ENCODE results near the gene PPM1F.

The PPM1F gene

DNA sequence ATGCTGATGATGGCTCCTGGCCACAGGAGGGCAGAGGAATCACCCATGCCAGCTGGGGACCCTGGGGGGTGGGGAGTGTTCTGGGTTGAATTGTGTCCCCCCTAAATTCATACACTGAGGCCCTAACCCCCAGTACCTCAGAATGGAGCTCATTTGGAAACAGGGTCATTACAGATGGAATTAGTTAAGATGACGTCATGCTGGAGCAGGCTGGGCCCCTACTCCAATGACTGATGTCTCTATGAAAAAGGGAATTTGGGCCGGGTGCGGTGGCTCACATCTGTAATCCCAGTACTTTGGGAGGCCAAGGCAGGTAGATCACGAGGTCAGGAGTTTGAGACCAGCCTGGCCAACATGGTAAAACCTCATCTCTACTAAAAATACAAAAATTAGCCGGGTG lies 12.7 kb downstream of the PPM1F start:
- DNase-seq, result peak; percentile 51

DNA sequence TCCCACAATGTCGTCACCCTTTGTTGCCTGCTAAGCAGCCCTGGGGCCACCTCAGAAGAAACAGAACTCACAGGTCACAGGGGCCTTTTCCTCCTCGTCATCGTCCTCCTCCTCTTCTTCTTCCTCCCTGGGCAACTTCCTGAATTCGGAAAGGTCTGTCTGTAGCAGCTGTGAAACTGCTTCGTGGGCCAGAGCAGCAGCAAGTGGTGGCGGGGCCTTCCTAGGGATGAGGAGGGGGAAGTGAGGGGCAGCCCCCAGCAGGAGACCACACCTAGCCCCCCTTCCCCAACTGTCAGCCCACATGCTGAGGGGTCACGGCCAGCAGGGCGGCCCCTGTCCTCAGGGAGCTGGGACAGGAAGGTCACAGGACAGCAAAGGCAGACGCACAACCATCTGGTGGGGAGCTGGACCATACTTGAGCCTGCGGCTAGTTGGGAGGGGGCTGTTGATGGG lies 13.2 kb downstream of the PPM1F start:
- peak; percentile 85 for DNase-seq

DNA sequence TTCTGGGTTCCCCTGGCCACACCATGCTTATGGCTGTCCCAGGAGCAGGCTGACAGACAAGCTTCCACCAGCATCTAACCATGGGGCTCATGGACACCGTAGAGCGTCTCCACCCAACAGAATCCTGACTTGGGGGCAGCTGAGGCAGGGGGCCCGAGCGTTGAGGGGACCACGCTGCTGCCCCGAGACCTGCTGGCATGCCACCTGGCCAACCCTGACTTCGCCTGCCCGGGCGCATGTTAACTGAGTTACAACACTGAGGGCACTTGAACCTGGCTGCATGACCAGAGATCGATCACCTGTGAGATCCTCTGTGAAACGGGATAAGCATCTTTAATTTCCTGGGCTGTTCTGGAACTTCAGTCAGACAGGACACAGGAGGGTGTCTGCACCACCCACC lies 13.7 kb downstream of the PPM1F start:
- DNase-seq, result no peak

DNA sequence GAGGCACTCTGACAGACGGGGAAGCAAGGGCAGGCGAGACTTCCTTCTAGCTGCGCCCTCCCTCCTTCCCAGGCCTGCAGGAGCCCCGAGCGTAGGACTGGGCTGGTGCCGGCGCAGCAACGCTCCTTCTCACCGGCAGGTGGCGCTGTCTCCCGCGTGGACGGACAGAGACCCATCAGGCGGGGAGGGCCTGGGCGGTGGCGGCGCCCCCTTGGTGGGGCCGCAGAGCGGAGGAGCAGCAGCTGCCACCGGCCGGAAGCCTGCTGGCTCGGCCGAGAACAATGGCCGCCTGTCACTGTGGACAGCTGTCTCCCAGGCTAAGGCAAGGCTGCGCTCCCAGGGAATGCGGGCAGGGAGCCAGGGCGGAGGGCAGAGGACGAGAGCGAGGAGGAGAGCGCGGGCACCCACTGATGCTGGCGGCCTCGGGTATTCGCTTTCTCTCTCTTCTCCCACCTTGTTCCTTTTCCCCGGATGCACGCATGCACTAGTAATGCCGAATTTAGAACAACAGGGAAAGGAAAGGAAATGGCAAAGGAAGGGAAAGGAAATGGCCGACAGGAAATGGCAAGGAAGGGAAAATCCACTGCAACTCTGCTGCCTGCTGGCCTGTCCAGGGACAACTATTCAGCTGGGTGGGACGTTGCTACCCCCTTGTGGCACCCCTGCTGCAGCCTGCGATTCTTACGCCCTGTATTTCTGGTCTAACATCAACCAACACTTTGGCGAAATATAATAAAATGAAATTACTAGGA lies 14.4 kb downstream of the PPM1F start:
- DNase-seq, result peak; percentile 55

DNA sequence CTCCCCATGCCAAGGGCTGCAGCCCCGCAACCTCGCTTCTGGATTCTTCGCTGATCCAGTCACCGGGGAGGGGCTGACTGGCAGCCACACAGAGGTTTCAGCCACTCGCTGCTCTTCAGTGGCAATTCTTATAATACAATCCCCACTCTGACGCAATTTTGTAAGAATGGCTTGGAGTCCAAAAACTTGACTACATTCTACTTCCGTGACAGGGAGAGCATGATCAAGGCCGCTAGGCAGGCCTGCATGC lies 14.9 kb downstream of the PPM1F start:
- DNase-seq, result peak; percentile 93

DNA sequence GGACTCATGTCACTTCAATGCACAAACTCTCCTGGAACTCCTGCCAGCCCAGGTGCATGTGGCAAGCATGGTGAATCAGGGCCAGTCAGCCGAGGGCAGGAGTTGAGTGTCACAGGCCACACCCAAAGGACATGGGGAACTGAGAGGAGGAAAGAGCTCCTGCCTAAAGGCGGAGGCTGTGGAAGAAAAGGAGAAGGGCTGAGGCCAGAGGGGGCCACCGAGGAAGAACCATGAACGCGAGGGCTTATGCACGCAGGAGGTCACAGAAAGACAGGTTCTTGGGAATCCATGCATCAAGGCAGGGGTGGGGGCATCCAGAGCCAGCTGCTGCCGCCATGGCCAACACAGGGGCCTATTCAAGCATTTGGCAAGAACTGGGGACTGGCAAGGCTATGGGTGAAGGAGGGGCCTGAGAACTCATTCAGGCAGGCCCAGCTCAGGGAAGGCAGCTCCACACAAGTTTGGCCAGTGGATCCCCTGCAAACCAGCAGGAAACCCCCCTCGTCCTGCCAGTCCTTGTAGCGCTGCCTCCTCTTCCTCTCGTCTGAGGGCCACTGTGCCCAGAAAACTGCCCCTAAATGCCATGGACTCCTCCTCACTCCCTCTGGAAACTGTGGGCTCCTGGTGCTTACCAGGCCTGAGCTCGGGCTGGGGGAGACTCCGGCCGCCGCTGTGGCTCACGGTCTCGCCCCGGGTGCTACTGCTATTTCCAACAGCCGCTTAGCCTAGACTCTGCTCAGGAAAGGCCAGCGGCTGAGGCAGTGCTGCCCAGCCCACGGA lies 15.4 kb downstream of the PPM1F start:
- peak; percentile 90 for DNase-seq

DNA sequence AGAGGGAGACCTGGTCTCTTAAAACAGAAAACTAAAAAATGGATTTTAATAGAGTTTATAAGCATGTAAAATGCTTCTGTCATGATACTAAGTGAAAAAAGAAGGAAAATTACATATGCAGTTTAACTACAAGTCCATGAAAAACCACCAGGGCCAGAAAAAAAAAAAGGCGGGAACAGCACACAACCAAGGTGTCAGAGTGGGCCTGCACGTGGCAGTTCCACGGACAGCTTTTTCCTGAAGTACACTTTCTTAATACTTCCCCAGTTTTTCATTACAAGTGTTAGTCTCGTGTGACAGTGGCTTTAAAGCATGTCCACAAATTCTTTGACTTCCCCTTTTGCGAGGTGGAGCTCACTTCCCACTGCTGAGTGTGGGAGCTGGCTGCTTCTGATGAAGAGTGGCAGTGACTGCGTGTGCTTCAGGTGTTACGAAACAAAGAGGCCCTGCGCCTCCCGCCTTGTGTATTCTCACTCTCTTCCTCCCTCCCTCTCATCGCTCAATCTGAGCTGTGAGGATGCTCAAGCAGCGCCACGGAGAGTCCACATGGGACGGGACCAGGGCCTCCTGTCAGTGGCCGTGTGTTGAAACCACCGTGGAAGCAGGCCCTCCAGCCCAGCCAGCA lies 16.4 kb downstream of the PPM1F start:
- peak; percentile 96 for DNase-seq

DNA sequence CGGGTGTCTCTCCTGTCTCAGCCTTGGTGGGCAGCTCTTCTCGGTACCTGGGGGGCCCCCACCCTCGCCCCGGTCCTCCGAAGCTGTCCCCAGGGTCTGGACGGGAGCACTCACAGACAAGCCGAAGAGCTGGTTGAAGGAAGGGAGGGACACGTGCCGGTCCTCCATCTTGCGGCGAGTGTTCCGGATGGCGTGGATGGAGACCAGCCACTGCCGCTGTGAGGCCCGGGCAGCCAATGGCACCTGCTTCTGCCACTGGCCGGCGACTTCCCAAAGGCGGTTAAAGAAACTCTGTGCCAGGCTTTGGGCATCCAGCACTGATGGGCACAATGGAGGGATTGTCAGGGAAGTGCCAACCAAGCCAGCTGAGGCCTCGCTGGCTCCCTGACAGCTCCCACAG lies 18.7 kb downstream of the PPM1F start:
- no peak for DNase-seq

DNA sequence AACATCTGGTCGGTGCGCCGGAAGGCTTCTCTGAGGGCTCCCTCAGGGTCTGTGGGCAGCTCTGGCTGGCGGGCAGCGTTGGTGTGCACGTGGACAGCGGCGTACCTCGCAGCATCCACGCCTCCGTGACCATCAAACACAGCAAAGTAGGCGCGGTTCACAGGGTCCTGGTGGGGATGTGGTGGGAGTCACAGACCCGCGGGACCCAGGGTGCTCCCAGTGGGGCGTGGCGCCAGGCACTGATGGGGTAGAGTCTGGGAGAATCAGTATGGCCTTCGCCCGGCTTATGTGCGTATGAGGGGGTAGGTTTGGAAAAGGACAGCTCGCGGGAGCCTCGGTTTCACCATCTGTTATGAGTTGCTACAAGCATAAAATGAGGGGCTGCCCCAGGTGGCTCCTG lies 19.2 kb downstream of the PPM1F start:
- no peak for DNase-seq

DNA sequence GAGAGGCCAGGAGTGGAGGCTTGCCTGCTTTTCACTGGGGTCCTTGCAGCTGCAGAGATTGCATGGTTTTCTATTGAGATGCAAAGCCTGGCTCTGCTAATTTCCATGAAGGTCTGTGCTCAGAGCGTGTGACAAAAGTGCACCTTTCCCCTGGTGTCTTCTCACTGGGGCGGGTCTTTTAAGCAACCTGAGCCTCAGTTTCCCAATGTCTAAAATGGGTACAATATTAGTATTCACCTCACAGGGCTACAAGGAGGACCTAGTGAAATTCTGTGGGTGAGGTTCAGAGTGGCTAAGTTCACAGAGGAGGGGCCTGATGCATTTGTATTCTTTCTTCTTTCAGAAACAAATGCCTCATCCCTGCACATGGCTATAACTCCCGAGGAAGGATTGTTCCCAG lies 20.3 kb downstream of the PPM1F start:
- DNase-seq, result no peak

DNA sequence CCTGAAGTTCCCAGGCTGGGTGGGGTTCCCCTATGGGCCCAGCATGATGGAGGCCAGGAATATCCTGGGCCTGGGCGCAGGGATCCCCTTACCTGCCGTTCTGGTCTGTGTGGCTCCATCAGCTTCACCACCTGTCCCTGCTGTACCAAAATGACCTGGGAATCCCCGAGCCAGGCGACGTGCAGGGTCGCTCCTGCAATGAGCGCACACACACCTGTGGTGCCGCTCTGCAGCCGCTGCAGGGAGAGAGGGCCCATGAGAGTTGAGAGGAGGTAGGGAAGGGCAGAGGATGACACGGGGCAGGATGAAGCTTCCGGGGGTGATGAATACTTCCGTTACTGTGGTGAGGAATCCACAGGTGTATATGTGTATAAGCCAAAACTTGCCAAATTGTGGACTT lies 21.6 kb downstream of the PPM1F start:
- DNase-seq, result no peak

DNA sequence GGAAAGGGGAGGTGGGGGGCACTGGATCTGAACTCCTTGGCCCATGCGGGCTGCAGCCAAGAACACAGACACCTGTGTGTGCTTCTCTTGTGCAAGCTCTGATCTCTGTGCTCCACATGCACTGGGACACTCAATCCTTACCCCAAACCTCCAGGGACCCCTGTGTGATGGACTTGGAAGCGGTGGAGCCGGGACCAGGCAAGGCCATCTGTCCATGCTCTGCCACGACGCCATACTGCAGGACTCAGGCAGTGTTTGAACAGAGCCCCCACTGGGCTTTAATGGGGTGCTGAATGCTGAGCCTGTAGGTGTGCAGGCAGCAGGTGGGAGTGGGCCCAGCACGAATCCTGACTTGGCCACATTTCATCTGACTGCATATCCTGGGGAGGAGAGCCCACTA lies 23.4 kb downstream of the PPM1F start:
- no peak for DNase-seq

DNA sequence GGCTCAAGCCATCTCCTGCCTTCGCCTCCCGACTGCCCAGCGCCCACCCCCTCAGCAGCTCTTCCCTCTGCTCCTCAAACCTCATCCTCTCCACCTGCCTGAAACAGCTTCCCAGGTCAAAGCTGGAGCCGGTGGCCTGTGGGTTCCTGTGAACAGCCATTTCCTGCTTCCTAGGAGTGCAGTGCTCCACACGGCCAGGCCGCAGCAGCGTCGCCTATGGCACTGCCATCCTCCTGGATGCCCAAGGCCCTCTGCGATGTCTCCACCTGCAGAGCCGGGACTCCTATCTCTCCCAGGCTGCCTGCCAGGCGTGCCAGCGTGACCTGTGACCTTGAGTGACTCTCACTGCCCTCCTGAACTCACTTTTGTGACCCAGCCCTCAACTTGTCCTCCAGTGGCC lies 24.6 kb downstream of the PPM1F start:
- DNase-seq, result no peak

DNA sequence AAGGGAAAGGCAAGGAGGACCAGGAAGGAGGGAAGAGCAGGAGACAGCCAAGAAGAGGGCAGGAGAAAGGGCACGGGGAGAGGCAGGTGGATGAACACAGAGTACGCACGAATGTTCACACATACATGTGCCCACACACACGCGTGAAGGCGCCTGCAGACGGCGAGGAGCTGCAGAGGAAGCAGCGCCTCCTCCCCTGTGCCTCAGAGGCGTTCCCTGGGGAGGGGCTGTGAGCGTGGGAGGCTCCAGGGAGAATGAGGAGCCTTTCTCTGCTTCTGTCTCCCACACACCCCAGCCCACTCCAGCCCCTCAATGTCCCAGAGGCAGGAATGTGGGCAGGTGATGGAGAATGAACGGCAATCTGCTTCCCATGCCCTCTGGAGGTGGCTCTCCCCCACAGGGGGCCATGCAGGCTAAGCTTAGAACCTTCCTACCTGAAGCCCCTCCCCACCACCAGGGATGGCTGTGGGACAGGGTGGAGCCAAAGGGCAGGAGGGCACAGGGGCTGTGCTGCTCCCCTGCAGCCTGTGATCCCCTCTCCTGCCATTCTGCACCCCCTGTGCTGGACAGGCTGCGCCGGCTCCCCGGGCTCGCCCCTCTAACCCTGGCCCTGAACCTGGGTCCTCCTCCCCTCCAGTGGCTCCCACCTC lies 25.3 kb downstream of the PPM1F start:
- no peak for DNase-seq

DNA sequence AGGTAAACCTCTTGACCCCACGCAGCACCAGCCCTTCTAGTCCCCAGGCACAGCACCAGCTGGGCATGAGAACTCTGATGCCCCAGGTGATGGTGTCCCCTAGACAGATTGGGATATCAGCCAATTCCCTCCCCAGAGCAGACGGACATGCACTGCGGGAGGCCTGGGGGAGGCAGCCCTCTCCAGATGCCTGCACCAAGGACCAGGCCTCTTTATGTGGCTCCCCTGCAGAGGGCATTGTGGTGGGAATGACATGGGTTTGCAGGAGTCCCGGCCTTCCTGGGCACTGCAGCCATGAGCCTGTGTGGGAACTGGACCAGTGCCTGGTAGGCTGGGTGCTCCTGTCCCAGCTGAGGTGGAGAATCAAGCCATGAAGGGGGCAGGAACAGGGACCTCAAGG lies 25.9 kb downstream of the PPM1F start:
- DNase-seq, result no peak

DNA sequence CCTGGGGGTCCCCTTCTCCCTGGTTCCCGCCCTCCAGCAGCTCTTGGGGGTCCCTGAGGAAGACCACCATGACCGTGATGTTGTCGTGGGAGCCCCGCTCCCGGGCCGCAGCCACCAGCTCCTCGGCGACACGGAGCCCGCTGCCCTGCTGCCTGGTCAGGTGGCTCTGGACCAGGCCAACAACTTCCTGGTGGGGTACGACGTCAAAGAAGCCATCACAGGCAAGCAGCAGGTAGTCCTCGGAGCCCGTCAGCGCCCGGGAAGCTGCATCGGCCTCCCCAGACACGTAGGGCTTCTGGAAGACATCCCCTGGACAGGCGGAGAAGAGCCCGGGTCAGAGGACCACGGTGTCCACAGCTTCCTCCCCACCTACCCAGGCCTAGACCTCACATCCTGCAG lies 29.5 kb downstream of the PPM1F start:
- DNase-seq, result no peak

DNA sequence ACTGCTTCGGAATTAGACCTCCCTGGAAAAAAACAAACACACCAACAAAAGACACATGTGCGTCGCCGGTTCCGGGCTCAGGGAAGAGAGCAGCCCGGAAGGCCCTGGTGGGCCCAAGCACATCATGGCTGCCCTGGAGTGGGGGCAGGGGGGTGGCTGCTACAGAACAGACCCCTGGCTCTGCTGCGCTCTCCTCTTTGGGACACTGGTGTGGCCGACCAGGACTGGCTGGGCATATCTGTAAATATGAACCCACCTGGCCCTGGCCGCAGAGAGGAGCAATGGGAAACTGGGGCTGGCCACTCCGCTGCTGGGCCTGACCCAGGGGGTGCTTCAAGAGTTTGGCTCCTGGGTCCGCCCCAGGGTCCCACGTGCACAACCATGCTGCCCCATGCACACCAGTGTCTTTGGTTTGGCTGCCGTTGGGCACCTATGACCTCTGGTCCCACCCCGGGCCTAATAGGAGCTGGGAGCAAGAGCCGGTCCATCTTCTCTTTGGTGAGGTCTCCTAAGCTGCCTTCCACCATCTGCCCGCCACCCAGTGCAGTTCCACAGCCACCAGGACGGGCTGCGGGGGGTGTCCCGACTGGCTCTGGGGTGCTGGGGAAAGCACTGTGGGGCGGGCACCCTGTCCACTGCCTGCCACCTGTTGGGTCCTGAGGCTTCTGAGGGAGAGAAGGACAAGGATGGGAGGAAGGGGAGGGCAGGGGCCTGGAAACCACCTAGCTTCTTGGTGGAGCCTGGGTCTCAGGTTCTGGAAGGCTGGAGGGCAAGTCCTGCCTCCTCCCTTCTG lies 30.1 kb downstream of the PPM1F start:
- DNase-seq, result no peak

DNA sequence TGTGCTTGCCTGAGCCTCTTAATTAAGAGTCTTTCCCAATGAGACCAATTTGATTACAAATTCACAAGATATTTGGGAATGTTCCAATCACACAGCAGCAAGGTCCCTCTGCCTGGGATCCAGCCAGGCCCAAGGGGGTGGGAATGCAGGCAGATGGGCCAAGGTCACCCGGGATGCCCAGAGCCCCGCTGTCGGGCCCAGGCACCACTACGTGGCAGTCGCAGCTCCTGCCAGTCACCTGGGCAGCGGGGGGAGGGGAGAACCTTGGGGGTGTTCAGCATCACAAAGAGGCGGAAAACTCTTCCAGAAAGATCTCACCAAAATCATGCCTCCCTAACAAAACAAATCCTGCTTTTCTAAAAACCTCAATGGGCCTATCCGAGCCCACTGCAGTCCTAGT lies 30.9 kb downstream of the PPM1F start:
- DNase-seq, result no peak

DNA sequence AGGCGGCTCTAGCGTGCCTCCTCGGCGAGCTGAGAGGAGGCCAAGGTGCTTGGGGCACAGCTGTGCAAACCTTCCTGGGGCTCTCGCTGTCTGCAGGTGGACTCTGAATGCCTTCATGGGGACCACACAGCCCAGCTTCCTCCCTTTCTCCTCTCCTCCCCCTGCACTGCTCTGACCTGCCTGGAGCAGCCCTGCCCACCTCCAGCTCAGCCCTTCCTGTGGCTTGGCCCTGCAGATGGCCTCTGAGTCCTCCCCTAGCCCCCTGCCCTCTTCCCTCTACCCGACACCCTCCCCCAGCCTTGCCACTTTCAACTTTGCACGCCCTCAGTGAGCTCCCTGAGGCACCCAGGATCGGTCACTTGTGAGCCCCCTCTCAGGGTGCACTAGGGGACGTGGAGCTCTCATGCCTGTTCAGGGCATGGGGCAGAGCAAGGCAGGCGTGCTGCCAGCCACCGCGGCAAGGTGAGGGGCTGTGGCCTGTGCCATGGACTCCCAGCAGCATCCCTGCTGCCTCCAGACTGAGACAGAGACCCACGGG lies 31.4 kb downstream of the PPM1F start:
- DNase-seq, result no peak

DNA sequence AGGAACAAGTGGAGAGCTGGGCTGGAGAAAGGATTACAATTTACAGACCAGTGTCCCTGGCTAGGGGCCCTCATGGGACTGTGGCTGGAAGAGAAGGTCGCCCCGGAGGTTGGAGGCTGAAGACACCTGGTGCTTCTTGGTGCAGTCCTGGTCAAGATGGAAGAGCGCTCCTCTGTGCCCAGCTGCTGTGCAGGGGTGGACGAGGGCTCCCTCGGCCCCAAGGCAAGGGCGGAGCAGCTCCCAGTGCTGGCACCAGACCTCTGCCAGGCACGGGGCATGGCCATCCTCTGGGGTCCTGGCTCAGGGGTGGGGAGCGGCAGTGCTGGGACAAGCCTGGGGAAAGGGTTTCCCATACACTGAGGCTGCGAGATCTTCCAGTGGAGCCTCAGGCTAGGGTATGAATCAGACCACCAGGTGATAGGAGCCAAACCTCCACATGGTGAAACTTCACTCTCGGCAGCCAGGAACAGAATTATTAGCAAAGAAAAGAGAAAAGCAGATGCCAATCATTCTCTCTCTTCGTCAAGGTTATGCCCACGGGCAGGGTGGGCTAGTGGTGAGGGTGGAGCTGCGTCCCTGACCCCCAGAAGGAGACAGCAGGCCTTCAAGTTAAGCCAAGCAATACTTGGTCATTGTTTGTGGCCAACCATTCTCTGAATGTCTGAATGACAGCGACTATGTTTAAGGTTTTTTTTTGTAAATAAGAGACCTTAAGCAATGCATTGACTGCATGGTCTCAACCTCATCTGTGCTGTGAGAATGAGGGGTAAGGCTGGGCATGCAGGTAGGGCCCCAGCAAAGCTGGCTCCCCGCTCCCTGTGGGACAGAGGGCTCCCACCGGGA lies 32.1 kb downstream of the PPM1F start:
- DNase-seq, result no peak

DNA sequence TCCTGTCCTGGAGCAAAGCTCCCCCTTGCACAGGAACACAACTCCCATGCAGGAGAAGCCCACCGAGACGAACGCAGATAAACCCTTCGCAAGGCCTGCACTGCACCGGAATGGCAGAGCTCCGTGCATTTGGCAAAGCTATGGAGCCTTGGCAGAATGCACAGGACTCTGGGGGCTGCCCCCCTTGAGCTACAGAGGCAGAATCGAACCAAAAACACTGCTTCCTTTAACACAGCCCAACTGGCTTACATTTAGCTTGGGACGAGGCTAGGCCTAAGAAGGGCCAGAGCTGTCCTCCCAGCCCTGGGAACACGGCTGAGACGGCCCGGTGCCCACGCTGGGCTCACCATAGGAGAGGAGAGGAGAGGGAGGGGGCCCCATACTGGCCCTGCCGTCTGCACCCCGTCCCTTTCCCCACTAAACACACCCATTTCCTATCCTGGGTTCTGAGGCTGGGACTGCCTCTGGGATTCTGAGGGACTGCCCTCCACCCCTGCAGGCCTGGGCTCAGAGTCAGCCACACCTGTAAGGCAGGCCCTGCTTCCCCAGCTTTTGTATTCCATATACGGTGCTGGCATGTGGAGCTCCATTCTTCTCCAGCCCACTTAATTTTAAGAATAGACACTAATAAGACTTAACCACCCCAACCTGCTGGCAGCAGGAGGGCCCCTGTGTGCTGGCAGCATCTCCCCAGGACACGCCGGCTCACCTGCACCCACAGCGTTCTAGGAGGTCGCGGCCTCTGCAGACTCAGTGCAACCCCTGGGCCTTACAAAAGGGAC lies 32.9 kb downstream of the PPM1F start:
- DNase-seq, result no peak

Data from inflammatory macrophage treated with lipopolysaccharide for 4 hours (primary cell).